ENCODE data around the gene COL6A3.
"Not testable (repeated sequence)": the region's sequence is repeated elsewhere in the genome, so short reads cannot be mapped to it uniquely, and the experiment has no call there.

Gene COL6A3

DNA sequence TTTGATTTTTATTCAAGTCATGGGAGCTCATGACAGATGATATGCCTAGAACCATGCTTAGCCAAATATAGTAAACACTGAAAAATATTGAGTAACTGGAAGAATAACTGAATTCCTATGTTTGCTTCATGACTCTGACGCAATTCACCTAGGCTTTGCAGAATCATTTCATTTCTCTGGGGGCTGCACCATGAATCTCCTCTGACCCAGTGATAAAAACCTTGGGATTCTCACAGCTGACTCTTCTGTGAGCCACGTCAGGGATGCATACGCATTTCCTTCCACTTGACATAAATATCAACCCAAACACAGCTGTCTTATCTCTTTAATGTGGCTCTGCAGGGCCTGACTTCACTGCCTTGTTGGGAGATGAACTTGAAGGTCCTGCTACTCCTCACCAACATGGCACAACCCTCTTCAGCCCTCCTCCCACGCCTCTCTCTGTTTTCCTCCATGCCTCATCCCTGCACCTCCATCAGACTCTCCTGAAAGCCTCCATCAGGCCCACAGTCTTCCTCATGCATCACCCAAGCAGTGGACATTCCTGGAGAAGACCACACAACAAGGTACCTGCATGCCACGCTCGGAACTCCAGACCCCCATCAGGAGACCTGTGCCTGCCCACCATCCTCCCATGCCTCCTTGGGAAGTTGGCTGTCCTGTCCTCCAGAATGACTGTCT lies 29.8 kb downstream of the COL6A3 start:
- DNase-seq (ENCODE audit: low read depth): no peak

DNA sequence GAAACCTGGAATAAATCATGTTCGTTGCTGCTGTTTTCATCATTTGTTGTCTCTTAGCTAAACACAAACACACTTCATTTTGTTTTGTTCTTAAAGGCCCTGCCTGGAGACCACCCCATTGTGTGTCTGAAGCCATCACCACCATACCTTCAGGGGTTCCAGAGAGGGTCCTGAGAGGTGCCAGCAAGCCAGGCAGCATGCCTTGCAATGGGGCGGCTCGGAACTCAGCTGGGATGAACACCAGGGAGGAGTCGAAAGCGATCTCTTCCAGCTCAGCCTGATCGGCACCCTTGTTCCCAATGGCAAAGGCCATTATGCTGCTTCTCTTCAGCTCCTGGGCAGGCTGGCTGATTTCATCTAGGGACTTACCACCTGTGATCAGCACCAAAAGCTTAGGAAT lies 33.2 kb downstream of the COL6A3 start:
- DNase-seq (ENCODE audit: low read depth): no peak

DNA sequence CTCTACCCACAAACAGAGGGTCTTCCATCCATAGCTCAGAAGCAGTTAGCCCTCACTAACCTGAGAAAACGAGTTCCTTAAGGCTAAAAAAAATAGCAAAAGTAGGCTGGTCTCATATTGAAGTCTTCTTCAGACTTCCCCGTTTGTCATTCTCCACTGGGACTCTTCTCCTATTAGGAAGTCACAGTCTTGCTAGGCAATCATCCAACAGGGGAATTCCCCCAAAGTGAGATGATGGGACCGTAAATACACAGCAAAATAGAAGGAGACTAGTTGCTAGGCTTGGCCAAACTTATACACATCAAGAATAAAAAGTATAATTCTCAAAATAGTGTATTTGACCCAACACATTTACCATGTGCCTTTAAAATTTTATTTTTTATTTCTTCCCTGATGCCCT lies 34.3 kb downstream of the COL6A3 start:
- DNase-seq (ENCODE audit: low read depth): no peak

DNA sequence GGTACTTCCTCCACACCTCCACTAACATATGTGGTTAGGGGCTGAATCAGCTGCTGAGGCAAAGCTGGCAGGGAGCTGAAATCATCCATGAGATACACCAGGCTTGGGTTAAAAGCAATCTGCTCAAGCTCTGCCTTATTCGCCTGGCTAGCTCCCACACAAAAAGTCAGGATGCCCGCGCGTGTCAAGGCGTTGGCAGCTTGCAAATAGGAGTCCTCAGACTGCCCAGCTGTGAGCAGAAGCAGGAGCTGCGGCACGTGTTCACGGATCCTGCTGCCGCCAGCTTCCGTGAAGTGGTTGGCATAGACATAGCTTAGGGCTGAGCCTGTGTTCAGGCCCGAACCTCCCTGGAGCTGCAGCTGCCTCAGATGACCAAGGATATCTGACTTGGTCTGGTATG lies 35.3 kb downstream of the COL6A3 start:
- DNase-seq (ENCODE audit: low read depth): no peak

DNA sequence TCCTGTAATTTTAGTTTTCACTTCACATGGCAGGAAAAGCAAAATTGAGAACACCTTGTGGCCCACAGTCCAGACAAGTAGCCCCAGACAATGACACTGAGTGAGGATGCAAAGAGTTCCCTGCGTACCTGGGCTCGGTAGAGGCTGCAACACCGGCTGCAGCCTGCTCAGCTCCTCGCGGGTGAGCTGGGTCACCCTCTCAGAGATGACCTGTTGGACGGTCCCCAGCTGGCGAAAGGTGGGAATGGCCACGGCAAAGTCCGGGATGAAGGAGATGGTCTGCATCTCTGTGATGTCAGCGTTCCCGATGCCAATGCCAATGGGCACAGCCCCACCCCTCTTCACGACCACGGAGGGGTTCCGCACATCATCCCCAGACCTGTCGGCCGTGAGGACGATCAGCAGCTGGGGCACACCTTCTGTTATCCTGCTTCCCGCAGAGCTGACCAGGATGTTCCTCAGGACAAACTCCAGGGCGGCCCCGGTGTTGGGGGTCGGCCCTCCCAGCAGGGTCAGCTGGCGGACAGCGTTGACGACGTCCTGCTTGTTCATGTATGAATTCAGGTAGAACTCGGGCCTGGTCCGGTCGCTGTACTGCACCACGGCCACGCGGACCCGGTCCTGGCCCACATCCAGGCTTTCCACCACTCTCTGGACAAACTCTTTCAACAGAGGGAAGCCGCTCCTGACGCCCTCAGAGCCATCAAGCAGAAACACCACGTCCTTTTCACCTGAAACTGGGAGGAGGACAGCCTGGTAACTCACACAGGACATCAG lies 39.5 kb downstream of the COL6A3 start:
- DNase-seq (ENCODE audit: low read depth): no peak

DNA sequence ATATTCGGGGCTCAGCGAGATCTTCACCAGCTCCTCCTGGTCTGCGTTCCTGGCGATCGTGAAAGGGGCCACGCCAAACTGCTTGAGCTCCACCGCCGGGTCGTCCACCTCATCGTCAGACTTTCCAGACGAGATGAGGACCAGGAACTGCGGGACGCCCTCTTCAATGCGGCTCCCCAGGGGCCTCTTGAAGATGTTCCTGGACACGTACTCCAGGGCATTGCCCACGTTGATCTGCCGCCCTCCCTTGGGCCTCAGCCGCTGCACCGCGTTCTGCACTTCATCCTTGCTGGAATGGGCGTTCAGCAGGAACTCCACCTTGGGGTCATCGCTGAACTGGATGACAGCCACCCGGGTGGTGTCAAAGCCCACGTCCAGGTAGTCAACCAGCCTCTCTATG lies 42.1 kb downstream of the COL6A3 start:
- DNase-seq (ENCODE audit: low read depth): no peak

DNA sequence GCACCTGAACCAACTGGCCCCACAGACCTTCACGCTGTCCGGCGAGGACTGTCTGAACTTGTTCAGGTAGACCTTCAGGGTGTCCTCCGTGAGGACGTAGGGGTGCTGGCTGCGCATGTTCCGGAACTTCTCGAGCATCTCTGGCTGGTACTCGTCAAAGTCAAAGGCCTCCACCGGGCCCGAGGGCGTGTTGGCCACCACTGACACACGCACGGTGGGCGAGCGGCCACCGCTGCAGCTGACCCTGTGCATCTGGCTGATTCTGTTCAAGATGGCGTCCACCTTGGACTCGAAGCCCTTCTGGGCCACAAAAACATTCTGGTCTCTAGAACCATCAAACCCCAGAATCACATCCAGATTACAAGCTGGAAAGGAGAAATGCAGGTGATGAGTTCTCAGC lies 48.3 kb downstream of the COL6A3 start:
- DNase-seq (ENCODE audit: low read depth): no peak

DNA sequence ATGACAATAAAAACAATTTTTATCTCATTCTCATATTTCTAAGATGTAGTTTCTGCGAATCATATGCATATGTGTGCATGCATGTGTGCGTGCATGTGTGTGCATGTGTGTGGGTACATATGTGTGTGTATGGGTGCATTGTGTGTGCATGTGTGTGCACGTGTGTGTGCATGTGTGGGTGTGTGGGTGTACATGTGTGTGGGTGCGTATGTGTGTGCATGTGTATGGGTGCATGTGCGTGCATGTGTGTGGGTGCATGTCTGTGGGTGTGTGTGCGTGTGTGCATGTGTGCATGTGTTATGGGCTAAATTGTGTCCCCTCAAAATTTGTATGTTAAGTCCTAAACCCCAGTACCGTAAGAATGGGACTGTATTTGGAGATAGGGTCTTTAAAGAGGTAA lies 49.3 kb downstream of the COL6A3 start:
- no peak for DNase-seq (ENCODE audit: low read depth)

DNA sequence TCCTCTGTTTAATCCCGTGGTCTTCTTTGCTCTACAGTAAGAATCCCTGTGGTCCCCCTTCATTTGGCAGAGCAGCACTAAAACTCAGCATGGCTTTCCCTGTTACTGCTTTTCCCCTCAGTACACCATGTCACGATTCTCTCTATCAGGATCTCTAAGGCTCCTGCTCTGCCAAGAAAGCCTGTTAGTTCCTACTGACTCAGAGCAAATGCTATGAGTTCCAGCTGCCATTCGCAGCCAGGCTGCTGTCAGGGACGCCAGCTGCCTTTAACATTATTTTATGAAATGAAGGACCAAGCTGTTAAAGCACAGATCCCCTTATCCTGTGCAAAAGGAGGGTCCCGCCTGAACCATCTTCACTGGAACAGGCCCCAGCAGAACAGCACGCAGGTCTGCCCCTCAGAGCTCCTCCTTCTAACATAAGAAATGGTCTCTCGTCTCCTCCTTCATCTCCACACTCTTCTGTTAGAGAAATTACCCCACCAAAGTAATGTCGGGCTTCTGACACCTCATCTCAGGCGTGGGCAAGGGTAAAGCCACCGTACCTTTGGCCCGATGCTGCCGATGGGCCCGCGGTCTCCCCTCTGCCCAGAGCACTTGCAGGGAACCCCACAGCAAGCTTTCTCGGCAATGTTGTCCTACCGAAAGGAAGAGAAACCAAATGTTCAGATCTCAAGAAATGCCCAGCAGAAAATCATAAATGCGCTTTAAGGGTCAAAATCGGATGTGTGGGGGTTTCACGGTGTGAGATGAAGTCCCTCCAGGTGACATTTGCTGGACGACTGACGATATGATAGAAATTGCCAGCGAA lies 52.6 kb downstream of the COL6A3 start:
- DNase-seq (ENCODE audit: low read depth): no peak

DNA sequence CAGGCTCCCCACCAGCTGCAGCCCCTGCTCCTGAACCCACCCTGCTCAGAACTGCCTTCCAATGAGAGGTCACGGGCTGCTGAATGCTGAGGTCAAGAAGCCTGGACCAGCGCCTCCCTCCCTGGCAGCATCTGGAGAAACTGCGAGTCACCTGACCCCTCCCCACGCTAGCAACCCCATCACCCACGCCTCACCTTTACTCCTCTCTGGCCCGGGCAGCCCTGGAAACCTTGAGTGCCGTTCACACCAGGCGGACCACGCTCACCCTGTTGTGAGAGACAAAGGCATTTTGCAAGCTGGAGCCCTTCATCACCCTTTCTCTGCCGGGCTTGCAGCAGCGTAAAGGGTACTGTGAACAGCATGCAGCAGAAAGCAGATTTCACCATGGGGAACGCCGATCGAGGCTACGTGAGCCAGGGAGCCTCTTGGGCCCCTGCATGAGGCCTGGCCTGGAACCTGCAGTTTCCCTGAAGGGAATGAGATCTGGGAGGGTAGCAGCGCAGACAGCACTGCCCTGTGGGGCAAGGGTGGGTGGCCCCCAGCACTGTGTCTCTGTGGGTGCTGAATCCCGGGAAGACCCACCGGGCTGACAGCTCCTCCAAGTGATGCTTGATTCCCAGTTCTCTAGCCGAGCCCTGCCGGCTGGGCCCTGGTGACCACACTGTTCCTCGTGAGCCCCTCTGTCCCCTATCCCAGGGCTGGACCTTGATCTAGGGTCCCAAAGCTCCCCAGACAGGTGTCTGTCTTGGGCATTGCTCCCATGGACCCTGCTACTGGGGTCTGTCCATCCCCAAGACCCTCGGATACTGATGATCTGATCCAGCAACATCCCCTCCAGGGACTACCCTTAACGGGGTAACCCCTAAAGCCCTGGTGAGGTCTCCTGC lies 53.8 kb downstream of the COL6A3 start:
- DNase-seq (ENCODE audit: low read depth): no peak

DNA sequence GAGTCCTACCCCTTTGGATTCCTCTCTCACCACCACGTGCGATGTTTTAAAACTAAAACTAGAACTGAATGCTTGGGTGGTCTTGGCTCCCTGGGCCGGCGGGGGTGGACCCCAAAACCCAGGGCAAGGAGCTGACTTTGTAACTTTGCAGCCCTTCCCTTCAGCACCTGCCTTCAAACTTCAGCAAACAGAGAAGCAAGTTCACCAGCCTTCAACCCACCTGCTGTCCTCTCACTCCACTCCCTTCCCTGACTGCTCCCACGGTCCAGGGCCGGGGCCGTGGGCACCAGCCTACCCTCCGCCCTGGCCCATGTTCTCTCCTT lies 54.5 kb downstream of the COL6A3 start:
- DNase-seq (ENCODE audit: low read depth): no peak

DNA sequence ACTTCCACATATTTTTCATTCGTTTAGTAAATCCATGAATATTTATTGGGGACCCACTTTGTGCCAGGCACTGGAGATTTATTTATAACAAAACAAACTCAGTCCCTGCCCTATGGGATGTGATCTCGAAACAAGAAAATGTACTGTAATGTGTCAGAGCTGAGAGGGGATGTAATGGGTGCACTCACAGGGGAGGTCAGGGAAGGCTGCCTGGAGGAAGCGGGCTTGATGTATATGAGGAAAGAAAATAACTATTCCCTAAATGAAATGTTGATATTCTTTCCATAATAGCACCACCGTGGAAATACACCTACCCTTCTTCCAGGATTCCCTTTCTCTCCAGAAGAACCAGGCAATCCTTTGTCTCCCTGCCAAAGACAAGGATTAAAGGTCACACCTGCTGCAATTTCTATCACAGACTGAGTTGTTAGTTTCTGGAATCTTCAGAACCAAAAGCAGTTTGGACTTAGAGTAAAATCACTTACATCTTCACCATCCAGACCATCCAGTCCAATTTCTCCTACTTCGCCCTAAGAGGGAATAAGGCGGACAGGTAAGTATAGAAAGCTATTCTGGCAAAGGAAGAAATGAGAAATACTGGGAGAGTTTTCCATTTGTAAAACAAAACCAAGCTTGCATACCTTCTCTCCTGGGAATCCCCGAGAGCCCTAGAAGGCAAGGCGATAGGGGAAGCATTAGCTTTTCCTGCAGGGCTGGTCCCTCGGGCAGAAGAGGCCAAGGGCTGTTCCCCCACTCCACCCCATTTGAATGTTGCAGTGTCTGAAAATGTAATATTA lies 55.0 kb downstream of the COL6A3 start:
- DNase-seq (ENCODE audit: low read depth): no peak

DNA sequence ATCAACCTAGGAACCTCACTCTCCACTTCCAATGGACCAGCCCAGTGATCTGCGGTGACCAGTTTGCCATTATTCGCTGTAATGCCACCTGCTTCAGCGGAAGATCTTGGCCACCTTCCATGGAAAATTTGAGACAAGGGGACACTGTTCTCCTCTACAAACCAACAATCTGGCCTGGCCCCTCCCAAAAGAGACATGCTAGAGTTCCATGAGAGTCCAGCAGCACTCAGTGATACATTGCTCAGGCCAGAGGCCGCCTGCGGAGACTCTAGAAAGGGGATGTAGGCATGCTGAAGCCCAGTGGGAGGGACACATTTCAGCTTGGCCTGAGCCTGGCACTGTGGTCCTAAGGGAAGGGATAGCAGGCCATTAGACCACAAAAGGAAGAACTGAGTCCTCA lies 58.3 kb downstream of the COL6A3 start:
- DNase-seq (ENCODE audit: low read depth): no peak

DNA sequence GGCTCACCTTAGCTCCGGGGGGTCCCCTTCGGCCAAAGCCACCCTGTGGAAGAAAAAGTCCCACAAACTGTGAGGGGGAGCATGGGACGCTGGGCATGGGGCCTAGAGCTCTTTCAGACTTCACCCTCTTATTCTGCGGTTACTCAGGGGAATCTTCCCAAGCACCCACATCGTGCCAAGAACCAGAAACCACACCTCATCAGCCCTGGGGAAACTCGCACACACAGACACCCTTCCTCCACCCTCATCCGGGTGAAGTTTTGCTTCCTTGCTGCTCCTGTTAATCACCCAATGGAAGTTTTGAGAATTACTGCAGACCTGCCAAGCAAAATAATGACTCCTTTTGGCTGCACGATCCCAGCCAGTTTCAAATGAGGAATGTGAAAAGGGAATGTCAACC lies 59.1 kb downstream of the COL6A3 start:
- no peak for DNase-seq (ENCODE audit: low read depth)

DNA sequence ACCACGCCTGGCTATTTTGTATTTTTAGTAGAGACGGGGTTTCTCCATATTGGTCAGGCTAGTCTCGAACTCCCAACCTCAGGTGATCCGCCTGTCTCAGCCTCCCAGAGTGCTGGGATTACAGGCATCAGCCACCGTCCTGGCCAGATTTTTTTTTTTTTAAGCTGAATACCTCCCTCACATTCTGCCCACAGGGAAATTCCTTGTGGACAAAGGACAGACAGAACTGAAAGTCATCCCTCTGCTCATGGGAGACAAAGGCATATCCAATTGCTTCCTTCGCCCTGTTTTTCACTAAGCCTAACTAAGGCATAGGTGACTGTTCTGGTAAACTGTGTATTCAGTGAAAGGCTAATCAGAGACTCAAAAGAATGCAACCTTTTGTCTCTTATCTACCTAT lies 59.8 kb downstream of the COL6A3 start:
- DNase-seq (ENCODE audit: low read depth): not testable (repeated sequence)

DNA sequence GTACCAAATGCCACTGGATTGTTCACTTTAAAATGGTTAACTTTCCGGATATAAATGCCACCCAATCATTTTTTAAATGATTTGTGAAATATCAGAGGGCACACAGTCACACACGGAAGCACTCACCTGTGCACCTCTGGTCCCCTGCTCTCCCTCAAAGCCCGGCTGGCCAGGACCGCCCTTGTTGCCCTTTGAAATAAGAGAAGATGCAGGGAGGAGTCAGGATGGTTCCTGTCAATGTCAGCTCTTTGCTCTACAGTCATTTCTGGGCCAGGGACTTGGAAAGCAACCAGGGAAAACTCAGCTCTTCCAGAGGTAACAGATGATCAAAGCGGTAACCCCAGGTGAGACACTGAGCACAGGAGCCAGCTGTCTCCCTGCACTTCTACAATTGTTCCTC lies 60.7 kb downstream of the COL6A3 start:
- no peak for DNase-seq (ENCODE audit: low read depth)

DNA sequence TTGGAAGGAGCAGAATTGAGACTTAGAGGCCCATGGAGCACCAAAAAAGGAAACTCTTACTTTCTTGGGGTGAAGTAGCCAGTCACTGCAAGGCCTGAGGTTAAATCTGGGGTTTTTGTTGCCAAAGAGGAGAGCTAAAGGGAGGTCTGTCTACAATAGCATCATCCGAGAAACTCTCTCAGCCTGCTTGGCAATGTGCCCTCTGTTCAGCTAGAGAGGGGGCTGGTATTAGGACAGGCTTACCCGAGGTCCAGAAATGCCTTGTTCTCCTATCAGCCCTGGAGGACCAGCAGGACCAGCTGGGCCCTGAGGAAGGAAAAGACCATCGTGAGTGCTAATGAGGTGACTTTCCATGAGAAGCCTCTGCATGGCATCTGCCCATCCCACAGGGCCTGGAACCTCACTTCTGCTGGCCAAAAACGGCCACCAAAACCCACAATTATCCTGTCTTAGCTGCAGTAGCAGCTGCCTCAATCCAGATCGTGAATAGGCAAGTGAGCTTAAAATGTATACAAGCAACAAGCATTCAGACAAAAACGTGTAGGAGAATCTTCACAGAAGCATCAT lies 61.6 kb downstream of the COL6A3 start:
- DNase-seq (ENCODE audit: low read depth): no peak

DNA sequence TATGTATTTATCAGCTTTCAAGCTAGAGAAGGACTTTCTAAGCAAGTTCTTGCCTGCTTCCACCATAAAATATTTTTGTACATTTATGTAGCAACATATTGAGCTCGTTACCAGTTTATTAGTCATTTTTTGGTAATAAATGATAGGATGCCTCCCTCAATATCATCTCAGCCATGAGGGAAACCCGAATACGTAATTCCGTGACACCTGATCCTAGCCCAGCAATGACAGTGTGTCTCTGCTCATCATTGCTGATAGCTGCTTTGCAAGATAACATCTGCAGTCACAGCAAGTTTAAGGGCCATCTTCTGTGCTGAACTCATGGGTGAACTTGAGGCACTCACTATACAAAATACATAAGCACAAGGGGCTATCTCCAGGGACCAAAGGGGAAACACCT lies 62.2 kb downstream of the COL6A3 start:
- DNase-seq (ENCODE audit: low read depth): no peak

DNA sequence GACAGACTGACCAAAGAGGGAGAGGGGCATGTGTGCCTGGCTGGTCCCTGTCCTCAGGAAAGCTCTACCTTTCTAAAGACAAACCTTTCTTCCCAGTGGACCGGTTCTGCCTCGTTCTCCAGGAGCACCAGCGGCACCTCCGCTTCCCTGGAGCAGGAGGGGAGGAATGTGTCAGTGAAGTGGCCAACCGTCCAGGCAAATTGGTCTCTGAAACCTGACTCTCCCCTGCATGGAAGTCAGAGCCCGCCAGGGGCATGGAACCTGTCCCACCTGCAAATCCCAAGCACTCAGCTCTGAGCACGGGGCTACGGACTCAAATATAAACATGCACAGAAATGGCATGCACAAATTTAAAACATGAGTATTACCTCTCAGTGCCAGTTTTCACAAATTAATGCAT lies 62.9 kb downstream of the COL6A3 start:
- DNase-seq (ENCODE audit: low read depth): no peak

DNA sequence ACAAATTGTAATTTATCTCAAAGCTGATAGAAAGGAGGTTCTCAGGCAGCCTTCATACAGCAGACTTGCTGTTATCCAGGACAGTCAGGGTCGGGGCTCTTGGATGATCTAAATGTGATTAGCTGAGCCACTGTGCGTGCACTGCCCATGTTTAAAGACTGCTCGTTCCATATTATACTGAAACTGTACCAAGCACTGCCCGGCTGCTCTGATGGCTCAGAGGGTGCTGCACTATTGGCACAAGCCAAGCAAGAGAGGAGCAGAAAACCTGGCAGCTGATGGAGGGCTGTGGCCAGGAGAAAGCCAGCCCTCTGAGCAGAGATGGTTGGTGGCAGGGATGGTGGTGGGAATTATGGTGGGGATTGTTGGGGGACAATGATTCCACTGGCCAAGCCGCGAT lies 63.4 kb downstream of the COL6A3 start:
- DNase-seq (ENCODE audit: low read depth): no peak

DNA sequence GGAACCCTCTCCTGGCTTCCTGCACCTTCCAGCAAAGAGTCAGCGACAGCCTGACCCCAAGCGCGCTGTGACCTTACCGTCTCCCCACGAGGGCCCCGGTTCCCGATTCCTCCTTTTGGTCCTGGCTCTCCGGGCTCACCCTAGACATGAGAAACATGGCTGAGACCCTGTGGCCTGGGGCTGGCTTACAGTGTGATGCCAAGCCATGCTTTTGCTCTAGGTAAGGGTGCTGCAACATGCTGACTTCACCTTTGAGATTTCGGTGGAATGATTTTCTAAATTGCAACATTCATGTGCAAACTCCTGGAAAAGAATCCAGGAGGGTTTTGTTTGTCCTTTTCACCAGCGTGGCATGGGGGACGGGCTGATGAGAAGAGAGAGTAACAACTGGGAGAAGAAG lies 63.9 kb downstream of the COL6A3 start:
- no peak for DNase-seq (ENCODE audit: low read depth)

Measured in T-helper 22 cell (primary cell).